HEK293 (cell line): ENCODE results near the gene MYLK.
"Not testable (repeated sequence)": the region's sequence is repeated elsewhere in the genome, so short reads cannot be mapped to it uniquely, and the experiment has no call there.

ENCODE experiments used
- CTCF ChIP-seq: fragments of 450-650 bp; formaldehyde crosslinking; IDR thresholded peaks from 2 replicates; pipeline ENCODE4 v1.5.1; 2016; ENCODE audit warnings: missing biosample characterization, missing genetic modification characterization
- GLI4 ChIP-seq: fragments of 450-650 bp; formaldehyde crosslinking; IDR thresholded peaks from 2 replicates; pipeline ENCODE4 v1.5.1; 2016; ENCODE audit warnings: missing biosample characterization, missing genetic modification characterization
- YY1 ChIP-seq: fragments of 450-650 bp; formaldehyde crosslinking; IDR thresholded peaks from 2 replicates; pipeline ENCODE4 v1.5.1; 2018; ENCODE audit warnings: missing biosample characterization, missing genetic modification characterization
- ZBTB1 ChIP-seq: fragments of 450-650 bp; formaldehyde crosslinking; IDR thresholded peaks from 2 replicates; pipeline ENCODE4 v1.5.1; 2016; ENCODE audit warnings: missing biosample characterization, missing genetic modification characterization
- ZFP69B ChIP-seq: fragments of 450-650 bp; formaldehyde crosslinking; IDR thresholded peaks from 2 replicates; pipeline ENCODE4 v1.5.1; 2016; ENCODE audit warnings: missing biosample characterization, missing genetic modification characterization
- ZNF146 ChIP-seq: fragments of 450-650 bp; formaldehyde crosslinking; IDR thresholded peaks from 2 replicates; pipeline ENCODE4 v1.5.1; 2016; ENCODE audit warnings: missing biosample characterization, missing genetic modification characterization
- ZNF211 ChIP-seq: fragments of 450-650 bp; formaldehyde crosslinking; IDR thresholded peaks from 2 replicates; pipeline ENCODE4 v1.5.1; 2016; ENCODE audit warnings: low read depth, missing biosample characterization, missing genetic modification characterization
- ZNF223 ChIP-seq: fragments of 450-650 bp; formaldehyde crosslinking; IDR thresholded peaks from 2 replicates; pipeline ENCODE4 v1.5.1; 2016; ENCODE audit warnings: missing biosample characterization, missing genetic modification characterization
- ZNF501 ChIP-seq: fragments of 450-650 bp; formaldehyde crosslinking; IDR thresholded peaks from 2 replicates; pipeline ENCODE4 v1.5.1; 2016; ENCODE audit warnings: missing biosample characterization, missing genetic modification characterization
- ZNF513 ChIP-seq: fragments of 450-650 bp; IDR thresholded peaks from 2 replicates; pipeline ENCODE4 v1.5.1; 2018; ENCODE audit warnings: missing biosample characterization, missing genetic modification characterization
- ZNF76 ChIP-seq: fragments of 450-650 bp; formaldehyde crosslinking; IDR thresholded peaks from 2 replicates; pipeline ENCODE4; 2016; ENCODE audit warnings: low read depth, missing biosample characterization, missing genetic modification characterization, borderline replicate concordance
- ZXDB ChIP-seq: fragments of 450-650 bp; formaldehyde crosslinking; IDR thresholded peaks from 2 replicates; pipeline ENCODE4 v1.5.1; 2016; ENCODE audit warnings: missing biosample characterization, missing genetic modification characterization
- TF ChIP-seq, protein P1 (sequence below): fragments of 450-650 bp; formaldehyde crosslinking; IDR thresholded peaks from 2 replicates; pipeline ENCODE4 v1.5.1; 2016; ENCODE audit warnings: missing biosample characterization, missing genetic modification characterization
- TF ChIP-seq, protein P2 (sequence below): fragments of 450-650 bp; formaldehyde crosslinking; IDR thresholded peaks from 2 replicates; pipeline ENCODE4 v1.5.1; 2016; ENCODE audit warnings: missing biosample characterization, missing genetic modification characterization, low read depth

DNA sequence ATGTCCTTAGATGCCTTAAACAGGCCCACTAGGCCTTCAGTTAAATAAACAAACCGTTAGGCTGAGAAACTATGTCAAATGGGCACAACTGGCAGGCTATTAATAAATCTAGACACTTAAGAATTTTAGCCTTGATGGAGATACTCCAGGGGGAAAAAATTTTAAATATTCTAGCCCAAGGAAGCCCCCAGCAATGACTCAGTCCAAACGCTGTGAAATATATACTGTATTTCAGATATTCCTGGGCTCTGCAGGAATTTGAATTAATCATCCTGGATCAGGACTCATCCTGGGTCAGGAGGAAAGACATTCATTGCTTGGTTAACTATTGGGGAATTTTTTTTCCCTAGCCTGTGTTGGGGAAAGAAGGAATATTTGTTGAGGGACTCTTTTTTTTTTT lies 166.7 kb downstream of the MYLK start:
- not testable (repeated sequence) for TF ChIP-seq CTCF; ZNF146 (tag by site-specific recombination); ZNF211 (tag by site-specific recombination); ZXDB (tag by site-specific recombination); YY1 (tag by site-specific recombination); ZBTB1; ZNF501; GLI4 (tag by site-specific recombination); ZNF513 (tag by site-specific recombination); ZFP69B (tag by site-specific recombination); ZNF76 (tag by site-specific recombination); ZNF223 (tag by site-specific recombination)
- TF ChIP-seq, protein P1, sequence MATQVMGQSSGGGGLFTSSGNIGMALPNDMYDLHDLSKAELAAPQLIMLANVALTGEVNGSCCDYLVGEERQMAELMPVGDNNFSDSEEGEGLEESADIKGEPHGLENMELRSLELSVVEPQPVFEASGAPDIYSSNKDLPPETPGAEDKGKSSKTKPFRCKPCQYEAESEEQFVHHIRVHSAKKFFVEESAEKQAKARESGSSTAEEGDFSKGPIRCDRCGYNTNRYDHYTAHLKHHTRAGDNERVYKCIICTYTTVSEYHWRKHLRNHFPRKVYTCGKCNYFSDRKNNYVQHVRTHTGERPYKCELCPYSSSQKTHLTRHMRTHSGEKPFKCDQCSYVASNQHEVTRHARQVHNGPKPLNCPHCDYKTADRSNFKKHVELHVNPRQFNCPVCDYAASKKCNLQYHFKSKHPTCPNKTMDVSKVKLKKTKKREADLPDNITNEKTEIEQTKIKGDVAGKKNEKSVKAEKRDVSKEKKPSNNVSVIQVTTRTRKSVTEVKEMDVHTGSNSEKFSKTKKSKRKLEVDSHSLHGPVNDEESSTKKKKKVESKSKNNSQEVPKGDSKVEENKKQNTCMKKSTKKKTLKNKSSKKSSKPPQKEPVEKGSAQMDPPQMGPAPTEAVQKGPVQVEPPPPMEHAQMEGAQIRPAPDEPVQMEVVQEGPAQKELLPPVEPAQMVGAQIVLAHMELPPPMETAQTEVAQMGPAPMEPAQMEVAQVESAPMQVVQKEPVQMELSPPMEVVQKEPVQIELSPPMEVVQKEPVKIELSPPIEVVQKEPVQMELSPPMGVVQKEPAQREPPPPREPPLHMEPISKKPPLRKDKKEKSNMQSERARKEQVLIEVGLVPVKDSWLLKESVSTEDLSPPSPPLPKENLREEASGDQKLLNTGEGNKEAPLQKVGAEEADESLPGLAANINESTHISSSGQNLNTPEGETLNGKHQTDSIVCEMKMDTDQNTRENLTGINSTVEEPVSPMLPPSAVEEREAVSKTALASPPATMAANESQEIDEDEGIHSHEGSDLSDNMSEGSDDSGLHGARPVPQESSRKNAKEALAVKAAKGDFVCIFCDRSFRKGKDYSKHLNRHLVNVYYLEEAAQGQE (tag by site-specific recombination) = not testable (repeated sequence)
- TF ChIP-seq, protein P2, sequence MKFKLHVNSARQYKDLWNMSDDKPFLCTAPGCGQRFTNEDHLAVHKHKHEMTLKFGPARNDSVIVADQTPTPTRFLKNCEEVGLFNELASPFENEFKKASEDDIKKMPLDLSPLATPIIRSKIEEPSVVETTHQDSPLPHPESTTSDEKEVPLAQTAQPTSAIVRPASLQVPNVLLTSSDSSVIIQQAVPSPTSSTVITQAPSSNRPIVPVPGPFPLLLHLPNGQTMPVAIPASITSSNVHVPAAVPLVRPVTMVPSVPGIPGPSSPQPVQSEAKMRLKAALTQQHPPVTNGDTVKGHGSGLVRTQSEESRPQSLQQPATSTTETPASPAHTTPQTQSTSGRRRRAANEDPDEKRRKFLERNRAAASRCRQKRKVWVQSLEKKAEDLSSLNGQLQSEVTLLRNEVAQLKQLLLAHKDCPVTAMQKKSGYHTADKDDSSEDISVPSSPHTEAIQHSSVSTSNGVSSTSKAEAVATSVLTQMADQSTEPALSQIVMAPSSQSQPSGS (tag by site-specific recombination) = not testable (repeated sequence)
